ENCODE measurements around the gene ENKUR. TPM values are rescaled to one million over a fixed set of nuclear protein-coding genes. Genes with fewer than 3 reads are reported as not detected.
A peak's percentile ranks its signal among the peaks of the same experiment; 100 is the strongest.
"Not testable (repeated sequence)": the region's sequence is repeated elsewhere in the genome, so short reads cannot be mapped to it uniquely, and the experiment has no call there.

The ENKUR gene
- total RNA-seq, 4 donors from 2014 or later, result 1.1 TPM; not detected in 3

- H3K27ac ChIP-seq, result peak overlapping the region; percentile 48 to 75 (median 69)
- H3K27me3 ChIP-seq, result no peaks in the 10 kb centered on the region
- H3K36me3 ChIP-seq, result no peaks in the 10 kb centered on the region
- no peak overlapping the region for H3K4me3 ChIP-seq
- TF ChIP-seq POLR2A (IDR thresholded peaks at IDR 0.05) (no peak), POLR2AphosphoS5 (IDR thresholded peaks at IDR 0.05) (no peak), EP300 (IDR thresholded peaks at IDR 0.05) (no peak), CTCF (IDR thresholded peaks at IDR 0.05) (no peak)
- H3K4me1 ChIP-seq, result peaks cover 0 to 29% (median 0%) of the 10 kb centered on the region in 3 donors
- no peaks in the 10 kb centered on the region for H3K9me3 ChIP-seq
- ATAC-seq, result peak; percentile 69
- 17 to 34% methylated on average over 3 to 5 of the region's 5 CpGs for WGBS, 2 donors (ENCODE audit: low coverage in 1 of 2)
These were observed 57.1 kb downstream of the ENKUR start for GRCh38 chr10:24958721-24959381.

GRCh38 chr10:24958091-24958720 lies 57.8 kb downstream of the ENKUR start:
- Histone ChIP-seq H3K4me1 (peaks cover 0 to 36% (median 0%) of the 10 kb centered on the region in 3 donors), H3K36me3 (no peaks in the 10 kb centered on the region), H3K27me3 (no peaks in the 10 kb centered on the region), H3K4me3 (no peak overlapping the region), H3K27ac (peak overlapping the region; percentile 48 to 75 (median 69)), H3K9me3 (no peaks in the 10 kb centered on the region)
- TF ChIP-seq POLR2AphosphoS5 (IDR thresholded peaks at IDR 0.05) (peak; percentile 92), POLR2A (IDR thresholded peaks at IDR 0.05) (no peak)
- 11 to 17% methylated on average over 3 to 4 of the region's 4 CpGs for WGBS, 2 donors (ENCODE audit: low coverage in 1 of 2)
- ATAC-seq, result peak; percentile 81

GRCh38 chr10:24957624-24958051 lies 58.3 kb downstream of the ENKUR start:
- H3K4me3 ChIP-seq, ATAC-seq, H3K9me3 ChIP-seq, H3K27me3 ChIP-seq, H3K36me3 ChIP-seq: not testable (repeated sequence)
- H3K27ac ChIP-seq, result peak overlapping the region; percentile 38 to 67 (median 44)
- 51 to 56% methylated on average over 3 to 6 of the region's 6 CpGs for WGBS, 2 donors (ENCODE audit: low coverage in 1 of 2)
- H3K4me1 ChIP-seq, result peaks cover 0 to 41% (median 0%) of the 10 kb centered on the region in 3 donors

- Histone ChIP-seq H3K9me3 (no peaks in the 10 kb centered on the region), H3K27ac (peak overlapping the region in 2 of 4 donors; percentile 85 to 88), H3K4me1 (peaks cover 0 to 48% (median 8%) of the 10 kb centered on the region in 3 donors), H3K4me3 (no peak overlapping the region), H3K36me3 (no peaks in the 10 kb centered on the region), H3K27me3 (no peaks in the 10 kb centered on the region)
- TF ChIP-seq POLR2A (IDR thresholded peaks at IDR 0.05), result no peak
- ATAC-seq, result no peak
- WGBS, 2 donors (ENCODE audit: low coverage in 1 of 2), result 49 to 61% methylated on average over 2 to 11 of the region's 11 CpGs
These were observed 62.3 kb downstream of the ENKUR start for GRCh38 chr10:24953675-24954074.

GRCh38 chr10:24952707-24953645 lies 63.0 kb downstream of the ENKUR start:
- 14 to 86% methylated on average over 2 to 13 of the region's 53 CpGs for WGBS, 2 donors (ENCODE audit: low coverage in 1 of 2)
- Histone ChIP-seq H3K27ac (peak overlapping the region; percentile 3 to 88 (median 84)), H3K27me3 (no peaks in the 10 kb centered on the region), H3K4me1 (peaks cover 0 to 41% (median 8%) of the 10 kb centered on the region in 3 donors), H3K9me3 (no peaks in the 10 kb centered on the region), H3K4me3 (peak overlapping the region; percentile 56 to 81), H3K36me3 (no peaks in the 10 kb centered on the region)
- TF ChIP-seq CTCF (IDR thresholded peaks at IDR 0.05) (peak in 3 of 4 experiments; percentile 35 to 53 (median 47)), EP300 (IDR thresholded peaks at IDR 0.05) (no peak), POLR2AphosphoS5 (IDR thresholded peaks at IDR 0.05) (peak; percentile 13), POLR2A (IDR thresholded peaks at IDR 0.05) (no peak)
- peak; percentile 60 for ATAC-seq

- Histone ChIP-seq H3K4me1 (peaks cover 0 to 33% (median 8%) of the 10 kb centered on the region in 3 donors), H3K4me3 (peak within 1 kb of the TSS; percentile 56 to 81), H3K27me3 (no peaks in the 10 kb centered on the region), H3K27ac (peak within 1 kb of the TSS; percentile 3 to 88 (median 84)), H3K36me3 (no peaks in the 10 kb centered on the region), H3K9me3 (no peaks in the 10 kb centered on the region)
- ATAC-seq, result peak; percentile 34
- no CpG with 5 or more reads among the region's 56 CpGs for WGBS, 2 donors (ENCODE audit: low coverage in 1 of 2)
- TF ChIP-seq POLR2A (IDR thresholded peaks at IDR 0.05) (no peak), EP300 (IDR thresholded peaks at IDR 0.05) (no peak), CTCF (IDR thresholded peaks at IDR 0.05) (peak in 1 of 4 experiments; percentile 55), POLR2AphosphoS5 (IDR thresholded peaks at IDR 0.05) (no peak)
These were observed 63.7 kb downstream of the ENKUR start, which contains the start of gene PRTFDC1 for GRCh38 chr10:24952143-24952706. PRTFDC1 (minus strand) TSS chr10:24952606; CDS start chr10:24952575, 31 bp downstream.

All from gastroesophageal sphincter (tissue), 4 donors.